K562 (cell line): Measurements from ENCODE around the gene RABGAP1L. TPM values are rescaled to one million over a fixed set of nuclear protein-coding genes. Genes with fewer than 3 reads are reported as not detected.

Source experiments
- CUX1 ChIP-seq: fragments of 200-800 bp; sonication (Bioruptor generic); IDR thresholded peaks from 2 replicates; pipeline ENCODE4 v1.6.1; 2016; ENCODE audit warnings: missing genetic modification characterization, missing compliant biosample characterization
- DMBX1 ChIP-seq: fragments of 250-450 bp; sonication (Bioruptor Pico); IDR thresholded peaks from 2 replicates; pipeline ENCODE4 v1.8.0; 2022; ENCODE audit warnings: inconsistent platforms, mild to moderate bottlenecking, moderate library complexity, borderline replicate concordance
- GABPA ChIP-seq: fragments of 200-800 bp; sonication (Bioruptor generic); conservative IDR thresholded peaks from 2 replicates; pipeline ENCODE4 v1.6.1; 2016; ENCODE audit warnings: low read depth, missing genetic modification characterization, missing compliant biosample characterization
- POLR2AphosphoS2 ChIP-seq: IDR thresholded peaks from 2 replicates; pipeline ENCODE4 v1.6.1; 2012; ENCODE audit warnings: low read length, improper control_type of control experiment
- PRPF4 ChIP-seq: fragments of 200-400 bp; formaldehyde crosslinking; IDR thresholded peaks from one replicate; pipeline ENCODE4 v1.6.1; 2017; ENCODE audit warnings: low read length, low read depth, mild to moderate bottlenecking; ENCODE audit not compliant: insufficient read depth, poor library complexity, severe bottlenecking
- RBM14 ChIP-seq: fragments of 200-400 bp; formaldehyde crosslinking; IDR thresholded peaks from 2 replicates; pipeline ENCODE4 v1.6.1; 2018; ENCODE audit warnings: low read depth, mild to moderate bottlenecking, low read length, moderate library complexity, borderline replicate concordance; ENCODE audit not compliant: insufficient read depth
- RFX5 ChIP-seq: IDR thresholded peaks from 2 replicates; pipeline ENCODE4 v1.6.1; 2011; ENCODE audit warnings: low read depth, mild to moderate bottlenecking, improper control_type of control experiment, low read length
- TEAD1 ChIP-seq, 2 experiments: fragments of 450-650 bp in 1 of 2; sonication (generic) in 1 of 2; formaldehyde crosslinking; IDR thresholded peaks; 2 replicates each; pipeline versions ENCODE4 v1.4.0 to v1.8.0; 2020 to 2022; ENCODE audit warnings: mild to moderate bottlenecking in 2 of 2, missing genetic modification reagents in 1 of 2
- TFE3 ChIP-seq: fragments of 450-650 bp; formaldehyde crosslinking; IDR thresholded peaks from 2 replicates; pipeline ENCODE4 v1.4.0; 2020; ENCODE audit warnings: mild to moderate bottlenecking, mixed read lengths
- ZBTB49 ChIP-seq: sonication (generic); formaldehyde crosslinking; IDR thresholded peaks from 2 replicates; pipeline ENCODE4 v1.8.0; 2022; ENCODE audit warnings: missing genetic modification reagents, mild to moderate bottlenecking, borderline replicate concordance
- polyA plus RNA-seq, 8 experiments: library from polyadenylated mRNA; depleted of rRNA in 4 of 8; stranded (reverse) in 5 of 8; unstranded in 3 of 8; fragments of >200 nt; fragmentation: Nextera tagmentation in 2 of 8; fragmentation: Illumina TruSeq in 1 of 8; extraction: Ambion mirVana in 2 of 8; extraction: Trizol in 1 of 8; gene quantifications; 2 replicates each; pipeline versions ENCODE4 v1.2.1 to v1.2.3, GENCODE V29; 2011 to 2014; ENCODE audit warnings: inconsistent platforms in 1 of 8, missing spikeins in 1 of 8
- total RNA-seq, 7 experiments: library from RNA; depleted of rRNA in 6 of 7; stranded (reverse); fragments of >200 nt in 6 of 7; fragmentation: Illumina TruSeq in 2 of 7; extraction: Trizol in 2 of 7; gene quantifications; 2 replicates each; pipeline versions ENCODE4 v1.2.1 to v1.2.3, GENCODE V29; 2011 to 2021; ENCODE audit warnings: low replicate concordance in 1 of 7
- TF ChIP-seq, protein P1 (sequence below): fragments of 200-800 bp; sonication (Bioruptor generic); IDR thresholded peaks from 2 replicates; pipeline ENCODE4 v1.6.1; 2017; ENCODE audit warnings: missing genetic modification characterization, missing compliant biosample characterization
- TF ChIP-seq, protein P2 (sequence below): fragments of 150-350 bp; conservative IDR thresholded peaks from 2 replicates; pipeline ENCODE4 v1.6.1; 2014; ENCODE audit warnings: low read length

The RABGAP1L gene
- total and polyA plus RNA-seq, 9 of the 15 experiments (the other 6 are each of a cell fraction or from before 2014, with no cell fraction given) = 16.5 to 44.9 (median 26.7) TPM

- TF ChIP-seq CUX1 (CRISPR knock-in tag) = no peak
- TF ChIP-seq, protein P1, sequence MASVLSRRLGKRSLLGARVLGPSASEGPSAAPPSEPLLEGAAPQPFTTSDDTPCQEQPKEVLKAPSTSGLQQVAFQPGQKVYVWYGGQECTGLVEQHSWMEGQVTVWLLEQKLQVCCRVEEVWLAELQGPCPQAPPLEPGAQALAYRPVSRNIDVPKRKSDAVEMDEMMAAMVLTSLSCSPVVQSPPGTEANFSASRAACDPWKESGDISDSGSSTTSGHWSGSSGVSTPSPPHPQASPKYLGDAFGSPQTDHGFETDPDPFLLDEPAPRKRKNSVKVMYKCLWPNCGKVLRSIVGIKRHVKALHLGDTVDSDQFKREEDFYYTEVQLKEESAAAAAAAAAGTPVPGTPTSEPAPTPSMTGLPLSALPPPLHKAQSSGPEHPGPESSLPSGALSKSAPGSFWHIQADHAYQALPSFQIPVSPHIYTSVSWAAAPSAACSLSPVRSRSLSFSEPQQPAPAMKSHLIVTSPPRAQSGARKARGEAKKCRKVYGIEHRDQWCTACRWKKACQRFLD = no peak
- no peak; the same call in 1 of the 2 replicates for TF ChIP-seq ZBTB49
- TF ChIP-seq PRPF4 = no peak
- peak; percentile 19; the same call in 1 of the 2 replicates for TF ChIP-seq GABPA
- TF ChIP-seq RFX5 = no peak
- no peak for TF ChIP-seq TEAD1 (CRISPR knock-in tag; IDR thresholded peaks at IDR 0.05)
- TF ChIP-seq DMBX1 = 0 out of 2 replicates have a peak, but pooled peaks have one; percentile 73
- TF ChIP-seq POLR2AphosphoS2 = no peak
- TF ChIP-seq RBM14 = no peak
- TF ChIP-seq, protein P2, sequence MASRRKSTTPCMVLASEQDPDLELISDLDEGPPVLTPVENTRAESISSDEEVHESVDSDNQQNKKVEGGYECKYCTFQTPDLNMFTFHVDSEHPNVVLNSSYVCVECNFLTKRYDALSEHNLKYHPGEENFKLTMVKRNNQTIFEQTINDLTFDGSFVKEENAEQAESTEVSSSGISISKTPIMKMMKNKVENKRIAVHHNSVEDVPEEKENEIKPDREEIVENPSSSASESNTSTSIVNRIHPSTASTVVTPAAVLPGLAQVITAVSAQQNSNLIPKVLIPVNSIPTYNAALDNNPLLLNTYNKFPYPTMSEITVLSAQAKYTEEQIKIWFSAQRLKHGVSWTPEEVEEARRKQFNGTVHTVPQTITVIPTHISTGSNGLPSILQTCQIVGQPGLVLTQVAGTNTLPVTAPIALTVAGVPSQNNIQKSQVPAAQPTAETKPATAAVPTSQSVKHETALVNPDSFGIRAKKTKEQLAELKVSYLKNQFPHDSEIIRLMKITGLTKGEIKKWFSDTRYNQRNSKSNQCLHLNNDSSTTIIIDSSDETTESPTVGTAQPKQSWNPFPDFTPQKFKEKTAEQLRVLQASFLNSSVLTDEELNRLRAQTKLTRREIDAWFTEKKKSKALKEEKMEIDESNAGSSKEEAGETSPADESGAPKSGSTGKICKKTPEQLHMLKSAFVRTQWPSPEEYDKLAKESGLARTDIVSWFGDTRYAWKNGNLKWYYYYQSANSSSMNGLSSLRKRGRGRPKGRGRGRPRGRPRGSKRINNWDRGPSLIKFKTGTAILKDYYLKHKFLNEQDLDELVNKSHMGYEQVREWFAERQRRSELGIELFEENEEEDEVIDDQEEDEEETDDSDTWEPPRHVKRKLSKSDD = 0 out of 2 replicates have a peak, but pooled peaks have one; percentile 45
- peak; percentile 94 for TF ChIP-seq TFE3 (CRISPR knock-in tag)
These were observed 45.5 kb downstream of the RABGAP1L start (continued) for GRCh38 chr1:174204697-174205308.
